ENCODE measurements around the gene MYH14.

MYH14 gene

GRCh38 chr19:50258918-50259372 lies 55.5 kb downstream of the MYH14 start:
- Histone ChIP-seq H3K27ac (ENCODE audit: low read depth, low read length) (no peak overlapping the region), H3K4me3 (ENCODE audit: low read depth, low read length) (no peak overlapping the region), H2AFZ (ENCODE audit: low read length, unreplicated experiment) (no peak overlapping the region), H3K79me2 (ENCODE audit: control insufficient read depth, insufficient read depth, low read length, unreplicated experiment) (no peaks in the 10 kb centered on the region), H3K36me3 (ENCODE audit: insufficient read depth, low read length) (no peaks in the 10 kb centered on the region), H3K27me3 (ENCODE audit: insufficient read depth, low read length) (no peaks in the 10 kb centered on the region), H3K4me1 (ENCODE audit: control insufficient read depth, insufficient read depth, low read length, unreplicated experiment) (no peaks in the 10 kb centered on the region)

- Histone ChIP-seq H3K4me1 (ENCODE audit: control insufficient read depth, insufficient read depth, low read length, unreplicated experiment) (no peaks in the 10 kb centered on the region), H3K27me3 (ENCODE audit: insufficient read depth, low read length) (no peaks in the 10 kb centered on the region), H3K79me2 (ENCODE audit: control insufficient read depth, insufficient read depth, low read length, unreplicated experiment) (no peaks in the 10 kb centered on the region), H2AFZ (ENCODE audit: low read length, unreplicated experiment) (no peak overlapping the region), H3K27ac (ENCODE audit: low read depth, low read length) (no peak overlapping the region), H3K4me3 (ENCODE audit: low read depth, low read length) (no peak overlapping the region), H3K36me3 (ENCODE audit: insufficient read depth, low read length) (no peaks in the 10 kb centered on the region)
Measured at GRCh38 chr19:50261446-50261970, 58.1 kb downstream of the MYH14 start.

GRCh38 chr19:50263176-50263575 lies 59.8 kb downstream of the MYH14 start:
- Histone ChIP-seq H3K27ac (ENCODE audit: low read depth, low read length) (no peak overlapping the region), H3K27me3 (ENCODE audit: insufficient read depth, low read length) (no peaks in the 10 kb centered on the region), H3K79me2 (ENCODE audit: control insufficient read depth, insufficient read depth, low read length, unreplicated experiment) (no peaks in the 10 kb centered on the region), H3K36me3 (ENCODE audit: insufficient read depth, low read length) (no peaks in the 10 kb centered on the region), H2AFZ (ENCODE audit: low read length, unreplicated experiment) (no peak overlapping the region), H3K4me1 (ENCODE audit: control insufficient read depth, insufficient read depth, low read length, unreplicated experiment) (no peaks in the 10 kb centered on the region), H3K4me3 (ENCODE audit: low read depth, low read length) (no peak overlapping the region)

DNA sequence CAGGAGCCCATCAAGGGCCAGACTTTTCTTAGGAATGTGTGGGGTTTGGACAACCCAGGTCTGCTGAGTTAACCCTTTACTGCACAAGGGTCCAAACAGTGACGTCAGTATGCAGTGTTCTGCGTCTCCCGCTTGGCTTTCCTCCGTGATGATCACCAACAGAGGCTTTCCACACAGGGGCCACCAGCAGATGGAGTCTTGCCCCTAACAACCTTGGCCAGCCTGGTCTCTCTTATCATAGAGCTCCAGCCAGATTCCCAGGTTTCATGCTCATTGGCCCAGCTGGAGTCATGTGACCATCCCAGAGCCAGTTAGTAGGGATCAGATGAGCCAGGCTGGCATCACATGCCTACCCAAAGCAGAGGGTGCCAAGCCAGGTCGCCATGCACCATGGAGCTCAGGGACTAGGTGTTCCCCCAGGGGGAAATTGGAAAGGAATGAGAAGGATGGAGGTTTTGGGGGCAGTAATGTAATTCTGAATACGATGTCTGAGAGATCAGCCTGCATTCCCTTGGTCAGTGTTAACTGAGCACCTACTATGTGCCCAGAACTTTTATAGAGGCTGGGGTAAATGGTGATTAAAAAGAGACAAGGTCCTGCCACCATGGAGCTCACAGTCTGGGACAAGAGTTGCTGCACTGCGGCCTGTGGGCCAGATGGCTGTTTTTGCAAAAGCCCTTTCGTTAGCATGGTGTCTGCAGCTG lies 61.2 kb downstream of the MYH14 start:
- H3K36me3 ChIP-seq (ENCODE audit: insufficient read depth, low read length): no peaks in the 10 kb centered on the region
- no peaks in the 10 kb centered on the region for H3K4me1 ChIP-seq (ENCODE audit: control insufficient read depth, insufficient read depth, low read length, unreplicated experiment)
- no peaks in the 10 kb centered on the region for H3K79me2 ChIP-seq (ENCODE audit: control insufficient read depth, insufficient read depth, low read length, unreplicated experiment)
- no peak overlapping the region for H3K4me3 ChIP-seq (ENCODE audit: low read depth, low read length)
- H3K27me3 ChIP-seq (ENCODE audit: insufficient read depth, low read length): no peaks in the 10 kb centered on the region
- no peak overlapping the region for H2AFZ ChIP-seq (ENCODE audit: low read length, unreplicated experiment)
- no peak overlapping the region for H3K27ac ChIP-seq (ENCODE audit: low read depth, low read length)

DNA sequence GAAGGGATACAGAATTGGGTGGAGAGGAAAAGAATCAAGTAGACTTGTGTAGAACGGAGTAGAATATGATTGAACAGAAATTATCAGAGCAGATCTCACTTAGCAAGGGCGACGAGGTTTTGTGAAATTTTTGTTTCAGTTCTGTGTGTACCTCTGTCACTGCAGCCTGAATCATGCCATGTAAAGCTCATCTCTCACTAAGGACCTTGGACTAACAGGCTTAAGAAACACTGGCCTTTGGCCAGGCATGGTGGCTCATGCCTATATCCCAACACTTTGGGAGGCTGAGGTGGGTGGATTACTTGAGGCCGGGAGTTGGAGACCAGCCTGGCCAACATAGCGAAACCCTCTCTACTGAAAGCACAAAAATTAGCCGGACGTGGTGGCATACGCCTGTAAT lies 62.6 kb downstream of the MYH14 start:
- H3K4me1 ChIP-seq (ENCODE audit: control insufficient read depth, insufficient read depth, low read length, unreplicated experiment): no peaks in the 10 kb centered on the region
- no peaks in the 10 kb centered on the region for H3K36me3 ChIP-seq (ENCODE audit: insufficient read depth, low read length)
- no peak overlapping the region for H3K4me3 ChIP-seq (ENCODE audit: low read depth, low read length)
- no peak overlapping the region for H2AFZ ChIP-seq (ENCODE audit: low read length, unreplicated experiment)
- H3K27me3 ChIP-seq (ENCODE audit: insufficient read depth, low read length): no peaks in the 10 kb centered on the region
- no peak overlapping the region for H3K27ac ChIP-seq (ENCODE audit: low read depth, low read length)
- no peaks in the 10 kb centered on the region for H3K79me2 ChIP-seq (ENCODE audit: control insufficient read depth, insufficient read depth, low read length, unreplicated experiment)

GRCh38 chr19:50266896-50267295 lies 63.5 kb downstream of the MYH14 start:
- Histone ChIP-seq H3K27me3 (ENCODE audit: insufficient read depth, low read length) (no peaks in the 10 kb centered on the region), H3K4me3 (ENCODE audit: low read depth, low read length) (no peak overlapping the region), H3K4me1 (ENCODE audit: control insufficient read depth, insufficient read depth, low read length, unreplicated experiment) (no peaks in the 10 kb centered on the region), H3K79me2 (ENCODE audit: control insufficient read depth, insufficient read depth, low read length, unreplicated experiment) (no peaks in the 10 kb centered on the region), H3K27ac (ENCODE audit: low read depth, low read length) (no peak overlapping the region), H3K36me3 (ENCODE audit: insufficient read depth, low read length) (no peaks in the 10 kb centered on the region), H2AFZ (ENCODE audit: low read length, unreplicated experiment) (no peak overlapping the region)

GRCh38 chr19:50268041-50268440 lies 64.6 kb downstream of the MYH14 start:
- H2AFZ ChIP-seq (ENCODE audit: low read length, unreplicated experiment): no peak overlapping the region
- H3K79me2 ChIP-seq (ENCODE audit: control insufficient read depth, insufficient read depth, low read length, unreplicated experiment): no peaks in the 10 kb centered on the region
- no peak overlapping the region for H3K27ac ChIP-seq (ENCODE audit: low read depth, low read length)
- no peaks in the 10 kb centered on the region for H3K27me3 ChIP-seq (ENCODE audit: insufficient read depth, low read length)
- H3K4me3 ChIP-seq (ENCODE audit: low read depth, low read length): no peak overlapping the region
- no peaks in the 10 kb centered on the region for H3K36me3 ChIP-seq (ENCODE audit: insufficient read depth, low read length)
- H3K4me1 ChIP-seq (ENCODE audit: control insufficient read depth, insufficient read depth, low read length, unreplicated experiment): no peaks in the 10 kb centered on the region

DNA sequence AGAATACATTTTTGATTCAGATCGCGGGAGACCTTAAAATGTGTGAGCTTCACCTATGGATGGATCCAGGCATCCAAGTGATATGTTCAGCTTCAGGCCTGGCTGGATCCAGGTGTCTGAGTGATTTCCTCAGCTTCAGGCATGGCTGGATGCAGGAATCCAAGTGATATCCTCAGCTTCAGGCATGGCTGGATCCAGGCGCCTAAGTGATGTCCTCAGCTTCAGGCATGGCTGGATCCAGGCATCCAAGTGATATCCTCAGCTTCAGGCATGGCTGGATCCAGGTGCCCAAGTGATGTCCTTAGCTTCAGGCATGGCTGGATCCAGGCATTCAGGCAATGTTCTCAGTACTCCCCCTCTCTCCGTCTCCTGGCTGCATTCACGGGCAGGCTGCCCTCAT lies 65.1 kb downstream of the MYH14 start:
- H3K27me3 ChIP-seq (ENCODE audit: insufficient read depth, low read length): no peaks in the 10 kb centered on the region
- no peak overlapping the region for H3K27ac ChIP-seq (ENCODE audit: low read depth, low read length)
- no peaks in the 10 kb centered on the region for H3K4me1 ChIP-seq (ENCODE audit: control insufficient read depth, insufficient read depth, low read length, unreplicated experiment)
- H3K4me3 ChIP-seq (ENCODE audit: low read depth, low read length): no peak overlapping the region
- H2AFZ ChIP-seq (ENCODE audit: low read length, unreplicated experiment): no peak overlapping the region
- no peaks in the 10 kb centered on the region for H3K36me3 ChIP-seq (ENCODE audit: insufficient read depth, low read length)
- H3K79me2 ChIP-seq (ENCODE audit: control insufficient read depth, insufficient read depth, low read length, unreplicated experiment): no peaks in the 10 kb centered on the region

DNA sequence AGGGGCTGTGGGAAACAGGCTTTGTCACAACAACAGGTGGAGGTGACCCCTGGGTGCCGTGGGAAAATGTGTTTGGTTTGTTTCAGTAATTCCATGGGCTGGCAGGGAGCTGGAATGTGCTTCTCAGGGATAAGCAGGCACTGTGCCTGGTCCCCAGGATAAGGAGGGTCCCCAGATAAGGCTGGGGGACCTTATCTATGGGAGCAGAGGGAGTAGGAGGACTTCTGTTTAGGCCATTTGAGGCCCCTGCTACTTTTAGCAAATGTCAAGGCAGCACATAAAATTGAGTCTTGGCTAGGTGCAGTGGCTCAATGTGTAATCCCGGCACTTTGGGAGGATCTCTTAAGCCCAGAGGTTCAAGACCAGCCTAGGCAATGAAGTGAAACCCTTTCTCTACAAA lies 66.2 kb downstream of the MYH14 start:
- Histone ChIP-seq H3K4me3 (ENCODE audit: low read depth, low read length) (no peak overlapping the region), H3K36me3 (ENCODE audit: insufficient read depth, low read length) (no peaks in the 10 kb centered on the region), H3K79me2 (ENCODE audit: control insufficient read depth, insufficient read depth, low read length, unreplicated experiment) (no peaks in the 10 kb centered on the region), H3K4me1 (ENCODE audit: control insufficient read depth, insufficient read depth, low read length, unreplicated experiment) (no peaks in the 10 kb centered on the region), H3K27me3 (ENCODE audit: insufficient read depth, low read length) (no peaks in the 10 kb centered on the region), H3K27ac (ENCODE audit: low read depth, low read length) (no peak overlapping the region), H2AFZ (ENCODE audit: low read length, unreplicated experiment) (no peak overlapping the region)

DNA sequence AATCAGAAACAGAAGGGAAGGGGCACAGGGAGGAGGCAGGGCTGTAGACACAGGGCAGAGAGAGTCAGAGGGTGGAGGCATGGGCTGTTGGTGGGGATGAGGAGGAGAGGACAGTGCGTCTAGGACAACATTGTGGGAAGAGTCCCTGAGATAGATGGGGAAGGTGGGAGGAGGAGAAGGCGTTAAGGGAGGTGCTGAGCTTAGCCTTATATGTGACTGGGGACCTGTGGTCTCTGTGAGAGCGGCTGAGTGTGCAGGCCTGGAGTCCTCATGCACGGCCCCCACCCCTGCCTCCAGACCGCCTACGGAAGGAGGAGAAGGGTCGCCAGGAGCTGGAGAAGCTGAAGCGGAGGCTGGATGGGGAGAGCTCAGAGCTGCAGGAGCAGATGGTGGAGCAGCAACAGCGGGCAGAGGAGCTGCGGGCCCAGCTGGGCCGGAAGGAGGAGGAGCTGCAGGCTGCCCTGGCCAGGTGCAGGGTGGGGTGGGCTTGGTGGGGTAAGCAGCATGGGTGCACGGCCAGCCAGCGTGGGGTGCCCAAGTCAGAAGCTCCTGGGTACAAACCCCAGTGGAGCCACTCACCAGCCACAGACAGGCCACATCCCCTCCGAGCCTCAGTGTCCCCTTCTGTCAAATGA lies 69.0 kb downstream of the MYH14 start:
- no peaks in the 10 kb centered on the region for H3K36me3 ChIP-seq (ENCODE audit: insufficient read depth, low read length)
- no peak overlapping the region for H3K27ac ChIP-seq (ENCODE audit: low read depth, low read length)
- H2AFZ ChIP-seq (ENCODE audit: low read length, unreplicated experiment): no peak overlapping the region
- no peak overlapping the region for H3K4me3 ChIP-seq (ENCODE audit: low read depth, low read length)
- no peaks in the 10 kb centered on the region for H3K4me1 ChIP-seq (ENCODE audit: control insufficient read depth, insufficient read depth, low read length, unreplicated experiment)
- peaks cover 4% of the 10 kb centered on the region; the same call in 1 of the 2 replicates for H3K27me3 ChIP-seq (ENCODE audit: insufficient read depth, low read length)
- H3K79me2 ChIP-seq (ENCODE audit: control insufficient read depth, insufficient read depth, low read length, unreplicated experiment): no peaks in the 10 kb centered on the region

DNA sequence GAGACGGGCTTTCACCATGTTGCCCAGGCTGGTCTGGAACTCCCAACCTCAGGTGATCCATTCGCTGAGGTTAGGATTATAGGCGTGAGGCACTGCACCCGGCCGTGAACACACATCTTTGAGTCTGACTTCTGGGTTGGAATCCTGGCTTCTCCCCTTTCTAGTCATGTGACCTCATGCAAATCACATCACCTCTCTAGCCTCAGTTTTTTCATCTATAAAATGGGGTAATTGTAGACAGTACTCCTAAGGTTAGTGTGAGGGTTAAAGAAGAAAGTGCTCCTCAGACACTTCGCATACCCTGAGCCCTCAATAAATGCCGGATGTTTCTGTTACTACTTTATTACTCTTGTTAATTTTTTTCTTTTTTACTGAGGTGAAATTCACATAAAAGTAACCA lies 70.4 kb downstream of the MYH14 start:
- no peaks in the 10 kb centered on the region for H3K79me2 ChIP-seq (ENCODE audit: control insufficient read depth, insufficient read depth, low read length, unreplicated experiment)
- no peak overlapping the region for H2AFZ ChIP-seq (ENCODE audit: low read length, unreplicated experiment)
- H3K4me3 ChIP-seq (ENCODE audit: low read depth, low read length): no peak overlapping the region
- H3K4me1 ChIP-seq (ENCODE audit: control insufficient read depth, insufficient read depth, low read length, unreplicated experiment): no peaks in the 10 kb centered on the region
- peaks cover 4% of the 10 kb centered on the region; the same call in 1 of the 2 replicates for H3K27me3 ChIP-seq (ENCODE audit: insufficient read depth, low read length)
- no peaks in the 10 kb centered on the region for H3K36me3 ChIP-seq (ENCODE audit: insufficient read depth, low read length)
- H3K27ac ChIP-seq (ENCODE audit: low read depth, low read length): no peak overlapping the region

All from ACC112 (cell line).